GM18867 (cell line): Measurements from ENCODE around the gene FTH1.

Experiments used
- ATAC-seq: cut with Tn5 transposase; IDR thresholded peaks from one replicate; pipeline ENCODE4 v1.9.1; 2021; ENCODE audit warnings: mild to moderate bottlenecking, moderate library complexity; ENCODE audit not compliant: unreplicated experiment

The FTH1 gene

GRCh38 chr11:61949169-61950034, 18.0 kb downstream of the FTH1 start:
- no peak for ATAC-seq

GRCh38 chr11:61948505-61948904, 18.9 kb downstream of the FTH1 start:
- no peak for ATAC-seq

- ATAC-seq: no peak
Measured at GRCh38 chr11:61947486-61948210, 19.8 kb downstream of the FTH1 start.

- no peak for ATAC-seq
Measured at GRCh38 chr11:61946894-61947293, 20.5 kb downstream of the FTH1 start.

- no peak for ATAC-seq
Measured at GRCh38 chr11:61945191-61945590, 22.2 kb downstream of the FTH1 start.

- ATAC-seq: no peak
Measured at GRCh38 chr11:61940466-61940865, 27.0 kb downstream of the FTH1 start.

- no peak for ATAC-seq
Measured at GRCh38 chr11:61935861-61936260, 31.6 kb downstream of the FTH1 start.

- no peak for ATAC-seq
Measured at GRCh38 chr11:61930933-61931332, 36.5 kb downstream of the FTH1 start.

GRCh38 chr11:61928606-61929005, 38.8 kb downstream of the FTH1 start:
- no peak for ATAC-seq

GRCh38 chr11:61927501-61927900, 39.9 kb downstream of the FTH1 start:
- ATAC-seq: no peak

- no peak for ATAC-seq
Measured at GRCh38 chr11:61926235-61926634, 41.2 kb downstream of the FTH1 start.

- ATAC-seq: no peak
Measured at GRCh38 chr11:61925736-61926135, 41.7 kb downstream of the FTH1 start.

GRCh38 chr11:61924064-61924455, 43.4 kb downstream of the FTH1 start:
- ATAC-seq: no peak

GRCh38 chr11:61923166-61924063, 44.0 kb downstream of the FTH1 start:
- no peak for ATAC-seq

- no peak for ATAC-seq
Measured at GRCh38 chr11:61922539-61922938, 44.9 kb downstream of the FTH1 start.

- no peak for ATAC-seq
Measured at GRCh38 chr11:61921446-61921845, 46.0 kb downstream of the FTH1 start.

GRCh38 chr11:61919705-61920631, 47.5 kb downstream of the FTH1 start:
- ATAC-seq: no peak

- ATAC-seq: no peak
Measured at GRCh38 chr11:61918938-61919704, 48.3 kb downstream of the FTH1 start.

GRCh38 chr11:61918251-61918937, 49.0 kb downstream of the FTH1 start:
- ATAC-seq: no peak
